ENCODE measurements around the gene ZMYND12. TPM values are rescaled to one million over a fixed set of nuclear protein-coding genes. Genes with fewer than 3 reads are reported as not detected.

Gene ZMYND12
- total RNA-seq, 6 experiments from 2014 or later = 0.20 TPM; not detected in 5

GRCh38 chr1:42456754-42457089 lies 900 bp upstream of the ZMYND12 start:
- no peaks in the 10 kb centered on the region for H3K9me3 Mint-ChIP-seq
- peaks cover 18% of the 10 kb centered on the region for H3K4me1 Mint-ChIP-seq (ENCODE audit: low read depth)
- peaks cover 2% of the 10 kb centered on the region; the same call in 1 of the 2 replicates for H3K27me3 Mint-ChIP-seq (ENCODE audit: insufficient read depth)
- peaks cover 11% of the 10 kb centered on the region for H3K36me3 Mint-ChIP-seq (ENCODE audit: low read depth)
- TF ChIP-seq CTCF (IDR thresholded peaks at IDR 0.05) = no peak
- peak overlapping the region; percentile 94 for H3K4me3 Mint-ChIP-seq
- peak overlapping the region; percentile 91 for H3K27ac Mint-ChIP-seq
- DNase-seq = peak; percentile 24

GRCh38 chr1:42454403-42454802 lies 1.4 kb downstream of the ZMYND12 start:
- H3K4me3 Mint-ChIP-seq = no peak overlapping the region
- no peak for TF ChIP-seq CTCF (IDR thresholded peaks at IDR 0.05)
- H3K27me3 Mint-ChIP-seq (ENCODE audit: insufficient read depth) = peaks cover 9% of the 10 kb centered on the region
- peaks cover 7% of the 10 kb centered on the region for H3K36me3 Mint-ChIP-seq (ENCODE audit: low read depth)
- peaks cover 18% of the 10 kb centered on the region for H3K4me1 Mint-ChIP-seq (ENCODE audit: low read depth)
- DNase-seq = no peak
- H3K9me3 Mint-ChIP-seq = no peaks in the 10 kb centered on the region
- H3K27ac Mint-ChIP-seq = no peak overlapping the region

GRCh38 chr1:42453386-42453785 lies 2.4 kb downstream of the ZMYND12 start:
- no peak for DNase-seq
- Mint-ChIP-seq H3K4me3 (no peak overlapping the region), H3K27ac (no peak overlapping the region), H3K36me3 (ENCODE audit: low read depth) (peaks cover 6% of the 10 kb centered on the region), H3K4me1 (ENCODE audit: low read depth) (peaks cover 18% of the 10 kb centered on the region), H3K9me3 (no peaks in the 10 kb centered on the region), H3K27me3 (ENCODE audit: insufficient read depth) (peaks cover 12% of the 10 kb centered on the region)
- no peak for TF ChIP-seq CTCF (IDR thresholded peaks at IDR 0.05)

DNA sequence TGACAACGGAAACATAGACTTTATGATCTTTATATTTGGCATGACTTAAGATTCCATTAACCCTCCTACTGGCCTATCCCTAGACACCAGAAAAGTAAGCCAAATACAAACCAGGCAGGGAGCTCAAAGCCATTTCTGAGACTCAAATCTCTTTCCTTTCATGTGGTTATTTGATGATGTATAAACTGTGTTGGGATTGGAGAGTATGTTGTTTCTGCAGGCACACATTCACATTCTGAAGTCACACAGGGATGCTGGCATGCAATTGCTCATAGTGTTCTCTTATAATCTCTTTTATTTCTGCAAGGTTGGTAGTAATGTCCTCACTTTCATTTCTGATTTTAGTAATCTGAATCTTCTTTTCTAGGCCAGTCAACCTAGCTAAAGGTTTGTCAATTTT lies 5.8 kb downstream of the ZMYND12 start:
- Mint-ChIP-seq H3K4me3 (no peak overlapping the region), H3K9me3 (no peaks in the 10 kb centered on the region), H3K27ac (no peak overlapping the region), H3K4me1 (ENCODE audit: low read depth) (no peaks in the 10 kb centered on the region), H3K36me3 (ENCODE audit: low read depth) (no peaks in the 10 kb centered on the region), H3K27me3 (ENCODE audit: insufficient read depth) (peaks cover 19% of the 10 kb centered on the region)
- TF ChIP-seq CTCF (IDR thresholded peaks at IDR 0.05) = no peak
- DNase-seq = no peak

DNA sequence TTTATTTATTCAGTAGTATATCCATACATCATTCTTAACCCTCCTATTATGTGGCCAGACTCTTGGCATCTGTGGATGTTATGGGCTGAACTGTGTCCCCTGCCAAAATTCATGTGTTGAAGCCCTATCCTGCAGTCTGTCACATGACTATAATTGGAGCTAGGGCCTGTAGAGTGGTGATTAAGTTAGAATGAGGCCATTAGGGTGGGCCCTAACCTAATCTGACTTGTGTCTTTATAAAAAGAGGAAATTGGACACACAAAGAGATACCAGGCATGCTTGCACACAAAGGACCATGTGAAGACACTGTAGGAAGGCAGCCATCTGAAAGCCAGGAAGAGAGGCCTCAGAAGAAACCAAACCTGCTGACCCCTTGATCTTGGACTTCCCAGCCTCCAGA lies 6.6 kb downstream of the ZMYND12 start:
- H3K27ac Mint-ChIP-seq = no peak overlapping the region

More for the DNA sequence above, 6.6 kb downstream of the ZMYND12 start:
- DNase-seq = no peak
- TF ChIP-seq CTCF (IDR thresholded peaks at IDR 0.05) = no peak
- H3K4me1 Mint-ChIP-seq (ENCODE audit: low read depth) = no peaks in the 10 kb centered on the region
- no peaks in the 10 kb centered on the region for H3K36me3 Mint-ChIP-seq (ENCODE audit: low read depth)
- peaks cover 19% of the 10 kb centered on the region for H3K27me3 Mint-ChIP-seq (ENCODE audit: insufficient read depth)
- no peaks in the 10 kb centered on the region for H3K9me3 Mint-ChIP-seq
- H3K4me3 Mint-ChIP-seq = no peak overlapping the region
